Activated effector memory CD4-positive, alpha-beta T cell treated with anti-CD3 and anti-CD28 coated beads, Interleukin-2, amount 50 U/mL, for 16 hours (primary cell): ENCODE results near the gene WDR47.
"Not testable (repeated sequence)": the region's sequence is repeated elsewhere in the genome, so short reads cannot be mapped to it uniquely, and the experiment has no call there.

ENCODE experiments used
- DNase-seq: peaks from one replicate; pipeline ENCODE4 v3.0.0-alpha.2; 2020

The WDR47 gene

GRCh38 chr1:108961752-108962486 is 80.0 kb downstream of the WDR47 start:
- DNase-seq: no peak

- no peak for DNase-seq
Observed at GRCh38 chr1:108961198-108961597, 80.7 kb downstream of the WDR47 start.

GRCh38 chr1:108960719-108961118 is 81.2 kb downstream of the WDR47 start:
- no peak for DNase-seq

- no peak for DNase-seq
Observed at GRCh38 chr1:108957888-108958287, 84.0 kb downstream of the WDR47 start.

- DNase-seq: no peak
Observed at GRCh38 chr1:108955881-108956280, 86.0 kb downstream of the WDR47 start.

GRCh38 chr1:108955111-108955510 is 86.8 kb downstream of the WDR47 start:
- no peak for DNase-seq

GRCh38 chr1:108953452-108953851 is 88.5 kb downstream of the WDR47 start:
- DNase-seq: no peak

- no peak for DNase-seq
Observed at GRCh38 chr1:108951242-108951641, 90.7 kb downstream of the WDR47 start.

GRCh38 chr1:108949044-108949443 is 92.9 kb downstream of the WDR47 start:
- DNase-seq: no peak

- no peak for DNase-seq
Observed at GRCh38 chr1:108947871-108948525, 93.9 kb downstream of the WDR47 start.

- no peak for DNase-seq
Observed at GRCh38 chr1:108936170-108936569, 105.7 kb downstream of the WDR47 start.

- DNase-seq: no peak
Observed at GRCh38 chr1:108933944-108934343, 108.0 kb downstream of the WDR47 start.

GRCh38 chr1:108927565-108927964 is 114.3 kb downstream of the WDR47 start:
- DNase-seq: not testable (repeated sequence)

GRCh38 chr1:108925920-108926319 is 116.0 kb downstream of the WDR47 start:
- no peak for DNase-seq
